Liver (tissue), 10 donors: ENCODE results near the gene TAS2R4. TPM values are rescaled to one million over a fixed set of nuclear protein-coding genes. Genes with fewer than 3 reads are reported as not detected.
"Not testable (repeated sequence)": the region's sequence is repeated elsewhere in the genome, so short reads cannot be mapped to it uniquely, and the experiment has no call there.

ENCODE experiments used
- DNase-seq: peaks from one replicate; pipeline ENCODE4 v3.0.0-alpha.2; 2017; ENCODE audit warnings: low spot score
- H3K27ac ChIP-seq, 2 donors: one replicate each; pipeline ENCODE4 v1.7.0; 2013; ENCODE audit warnings: inconsistent platforms in 2 of 2, low read length in 2 of 2, control low read depth in 1 of 2, low read depth in 1 of 2, mild to moderate bottlenecking in 1 of 2
- H3K27me3 ChIP-seq, 4 donors: one replicate each; pipeline versions ENCODE4 v1.6.1 to v1.7.0; 2013; ENCODE audit warnings: low read length in 3 of 4, inconsistent platforms in 1 of 4, mild to moderate bottlenecking in 1 of 4, moderate library complexity in 1 of 4; ENCODE audit not compliant: control insufficient read depth in 4 of 4, insufficient read depth in 4 of 4
- H3K36me3 ChIP-seq, 4 donors: one replicate each; pipeline versions ENCODE4 v1.6.1 to v1.7.0; 2013; ENCODE audit warnings: low read length in 3 of 4, mild to moderate bottlenecking in 3 of 4, low read depth in 1 of 4, moderate library complexity in 1 of 4; ENCODE audit not compliant: control insufficient read depth in 4 of 4, insufficient read depth in 3 of 4
- H3K4me1 ChIP-seq, 4 donors: one replicate each; pipeline versions ENCODE4 v1.6.1 to v1.7.0; 2013; ENCODE audit warnings: low read length in 3 of 4, mild to moderate bottlenecking in 3 of 4, moderate library complexity in 1 of 4; ENCODE audit not compliant: control insufficient read depth in 4 of 4, insufficient read depth in 4 of 4
- H3K4me3 ChIP-seq, 3 donors: one replicate each; pipeline versions ENCODE4 v1.6.1 to v1.7.0; 2013; ENCODE audit warnings: low read length in 3 of 3, control low read depth in 1 of 3, low read depth in 1 of 3, mild to moderate bottlenecking in 1 of 3
- H3K9ac ChIP-seq, 2 donors: one replicate each; pipeline ENCODE4 v1.7.0; 2013; ENCODE audit warnings: low read length in 2 of 2, mild to moderate bottlenecking in 2 of 2, moderate library complexity in 2 of 2, control low read depth in 1 of 2, low read depth in 1 of 2
- H3K9me3 ChIP-seq, 4 donors: one replicate each; pipeline versions ENCODE4 v1.6.1 to v1.7.0; 2013; ENCODE audit warnings: low read length in 3 of 4; ENCODE audit not compliant: control insufficient read depth in 4 of 4
- polyA plus RNA-seq, 2 donors: library from polyadenylated mRNA; stranded (reverse) in 1 of 2; unstranded in 1 of 2; fragments of 200-250 nt in 1 of 2; fragments of >200 nt in 1 of 2; fragmentation: Nextera tagmentation in 1 of 2; extraction: Ambion mirVana in 1 of 2; gene quantifications; one replicate each; pipeline versions ENCODE4 v1.2.1 to v1.2.3, GENCODE V29; 2013 to 2015
- small RNA-seq: library from RNA; depleted of rRNA; stranded (forward); fragments of <200 nt; gene quantifications from one replicate; pipeline ENCODE3, GENCODE V24; 2014
- total RNA-seq, 2 donors: library from RNA; depleted of rRNA; stranded (reverse); fragments of >200 nt; gene quantifications; one replicate each; pipeline ENCODE4 v1.2.3, GENCODE V29; 2014
- TF ChIP-seq, protein P1 (sequence below): IDR thresholded peaks from 2 replicates; pipeline ENCODE4 v1.6.1; 2016; ENCODE audit warnings: antibody characterized with exemption, mild to moderate bottlenecking
- donor health status: healthy.
- donor health status: healthy.
- donor health status: healthy.
- donor health status: healthy.
- donor health status: healthy.

The TAS2R4 gene
- total and polyA plus RNA-seq, 4 donors, result 0.03 to 3.2 (median 0.42) TPM; not detected in 1

DNA sequence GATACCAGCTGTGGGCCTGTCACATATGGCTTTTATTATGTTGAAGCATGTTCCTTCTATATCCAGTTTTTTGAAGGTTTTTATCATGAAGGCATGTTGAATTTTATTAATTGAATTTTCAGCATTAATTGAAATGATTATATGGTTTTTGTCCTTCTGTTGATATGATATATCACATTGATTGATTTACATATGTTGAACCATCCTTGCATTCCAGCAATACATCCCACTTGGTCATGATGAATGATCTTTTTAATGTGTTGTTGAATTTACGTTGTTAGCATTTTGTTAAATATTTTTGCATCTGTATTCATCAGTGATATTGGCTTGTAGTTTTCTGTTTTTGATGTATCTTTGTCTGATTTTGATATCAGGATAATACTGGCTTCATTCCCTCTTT, 43.6 kb downstream of the TAS2R4 start (continued):
- TF ChIP-seq, protein P1, sequence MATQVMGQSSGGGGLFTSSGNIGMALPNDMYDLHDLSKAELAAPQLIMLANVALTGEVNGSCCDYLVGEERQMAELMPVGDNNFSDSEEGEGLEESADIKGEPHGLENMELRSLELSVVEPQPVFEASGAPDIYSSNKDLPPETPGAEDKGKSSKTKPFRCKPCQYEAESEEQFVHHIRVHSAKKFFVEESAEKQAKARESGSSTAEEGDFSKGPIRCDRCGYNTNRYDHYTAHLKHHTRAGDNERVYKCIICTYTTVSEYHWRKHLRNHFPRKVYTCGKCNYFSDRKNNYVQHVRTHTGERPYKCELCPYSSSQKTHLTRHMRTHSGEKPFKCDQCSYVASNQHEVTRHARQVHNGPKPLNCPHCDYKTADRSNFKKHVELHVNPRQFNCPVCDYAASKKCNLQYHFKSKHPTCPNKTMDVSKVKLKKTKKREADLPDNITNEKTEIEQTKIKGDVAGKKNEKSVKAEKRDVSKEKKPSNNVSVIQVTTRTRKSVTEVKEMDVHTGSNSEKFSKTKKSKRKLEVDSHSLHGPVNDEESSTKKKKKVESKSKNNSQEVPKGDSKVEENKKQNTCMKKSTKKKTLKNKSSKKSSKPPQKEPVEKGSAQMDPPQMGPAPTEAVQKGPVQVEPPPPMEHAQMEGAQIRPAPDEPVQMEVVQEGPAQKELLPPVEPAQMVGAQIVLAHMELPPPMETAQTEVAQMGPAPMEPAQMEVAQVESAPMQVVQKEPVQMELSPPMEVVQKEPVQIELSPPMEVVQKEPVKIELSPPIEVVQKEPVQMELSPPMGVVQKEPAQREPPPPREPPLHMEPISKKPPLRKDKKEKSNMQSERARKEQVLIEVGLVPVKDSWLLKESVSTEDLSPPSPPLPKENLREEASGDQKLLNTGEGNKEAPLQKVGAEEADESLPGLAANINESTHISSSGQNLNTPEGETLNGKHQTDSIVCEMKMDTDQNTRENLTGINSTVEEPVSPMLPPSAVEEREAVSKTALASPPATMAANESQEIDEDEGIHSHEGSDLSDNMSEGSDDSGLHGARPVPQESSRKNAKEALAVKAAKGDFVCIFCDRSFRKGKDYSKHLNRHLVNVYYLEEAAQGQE, result no peak

DNA sequence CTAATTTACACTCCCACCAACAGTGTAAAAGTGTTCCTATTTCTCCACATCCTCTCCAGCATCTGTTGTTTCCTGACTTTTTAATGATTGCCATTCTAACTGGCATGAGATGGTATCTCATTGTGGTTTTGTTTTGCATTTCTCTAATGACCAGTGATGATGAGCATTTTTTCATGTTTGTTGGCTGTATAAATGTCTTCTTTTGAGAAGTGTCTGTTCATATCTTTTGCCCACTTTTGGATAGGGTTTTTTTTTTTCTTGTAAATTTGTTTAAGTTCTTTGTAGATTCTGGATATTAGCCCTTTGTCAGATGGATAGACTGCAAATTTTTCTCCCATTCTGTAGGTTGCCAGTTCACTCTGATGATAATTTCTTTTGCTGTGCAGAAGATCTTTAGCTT, 46.0 kb downstream of the TAS2R4 start:
- H3K36me3 ChIP-seq, H3K4me3 ChIP-seq, H3K9me3 ChIP-seq, H3K9ac ChIP-seq, H3K4me1 ChIP-seq, DNase-seq, H3K27ac ChIP-seq, H3K27me3 ChIP-seq: not testable (repeated sequence)

Small RNAs within 50 kb of the gene (small RNA-seq; reads per million reads assigned to genes)
- not detected for gene RNU1-82P

Other genes with a start within 250 kb of the TAS2R4 start
- 10 to 100 TPM; 10.2 to 13.6 TPM for gene AGK, start 225.3 kb upstream of the TAS2R4 start, total RNA-seq
- gene AGK, start 225.3 kb upstream of the TAS2R4 start, polyA plus RNA-seq, result 1 to 10 TPM; 7.2 to 7.7 TPM
- 10 to 100 TPM; 15.9 to 48.4 TPM for gene DENND11, start 74.5 kb upstream of the TAS2R4 start, total RNA-seq
- 1 to 10 TPM; 8.4 to 9.8 TPM for gene DENND11, start 74.5 kb upstream of the TAS2R4 start, polyA plus RNA-seq
- not detected for gene WEE2, start 68.3 kb upstream of the TAS2R4 start, total RNA-seq
- not detected for gene WEE2, start 68.3 kb upstream of the TAS2R4 start, polyA plus RNA-seq
- 10 to 100 TPM; 68.0 to 70.0 TPM for gene SSBP1, start 38.3 kb upstream of the TAS2R4 start, total RNA-seq
- gene SSBP1, start 38.3 kb upstream of the TAS2R4 start, polyA plus RNA-seq, result 100 to 1,000 TPM in 1 of 2 donors, 10 to 100 TPM in 1; 90.2 to 147 TPM
- gene TAS2R3, start 12.6 kb upstream of the TAS2R4 start, total RNA-seq, result 1 to 10 TPM in 1 of 2 donors, under 1 TPM in 1; 0.47 to 4.1 TPM
- not detected for gene TAS2R3, start 12.6 kb upstream of the TAS2R4 start, polyA plus RNA-seq
- 1 to 10 TPM in 1 of 2 donors, under 1 TPM in 1; 0.51 to 3.6 TPM for gene TAS2R5, start 13.5 kb downstream of the TAS2R4 start, total RNA-seq
- under 1 TPM; 0.05 to 0.28 TPM for gene TAS2R5, start 13.5 kb downstream of the TAS2R4 start, polyA plus RNA-seq
- not detected for gene PRSS37, start 64.8 kb downstream of the TAS2R4 start, total RNA-seq
- under 1 TPM in 1 of 2 donors, not detected in 1; 0.08 TPM for gene PRSS37, start 64.8 kb downstream of the TAS2R4 start, polyA plus RNA-seq
- under 1 TPM; 0.09 to 0.25 TPM for gene OR9A4, start 139.7 kb downstream of the TAS2R4 start, total RNA-seq
- not detected for gene OR9A4, start 139.7 kb downstream of the TAS2R4 start, polyA plus RNA-seq
- gene CLEC5A, start 170.3 kb downstream of the TAS2R4 start, total RNA-seq, result 1 to 10 TPM in 1 of 2 donors, under 1 TPM in 1; 0.33 to 2.9 TPM
- under 1 TPM; 0.10 to 0.32 TPM for gene CLEC5A, start 170.3 kb downstream of the TAS2R4 start, polyA plus RNA-seq
- gene TAS2R38, start 197.1 kb downstream of the TAS2R4 start, total RNA-seq, result not detected
- gene TAS2R38, start 197.1 kb downstream of the TAS2R4 start, polyA plus RNA-seq, result not detected
- gene MGAM, start 219.2 kb downstream of the TAS2R4 start, total RNA-seq, result 1 to 10 TPM; 1.5 to 3.8 TPM
- gene MGAM, start 219.2 kb downstream of the TAS2R4 start, polyA plus RNA-seq, result under 1 TPM; 0.11 to 0.55 TPM